ENCODE data around the gene MSL3B.

The MSL3B gene

DNA sequence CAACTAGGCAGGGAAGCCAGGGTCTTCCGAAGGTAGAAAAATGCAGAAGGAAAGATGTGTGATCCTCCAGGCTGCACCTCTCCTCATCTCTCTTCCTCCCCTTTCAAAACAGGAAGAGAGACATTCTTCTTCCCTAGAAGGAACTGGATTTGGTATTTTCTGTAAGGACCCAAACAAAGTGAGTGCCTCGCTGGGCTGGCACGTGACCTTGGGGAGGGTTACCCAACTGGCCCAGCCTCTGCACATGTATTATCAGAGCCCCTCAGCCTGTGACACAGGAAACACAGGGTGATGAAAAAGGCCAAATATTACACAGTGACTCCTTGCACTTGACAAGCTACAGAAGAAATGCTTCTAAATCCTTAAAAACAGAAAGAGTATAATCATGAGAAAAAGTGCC is 16.1 kb downstream of the MSL3B start:
- no peak for DNase-seq

DNA sequence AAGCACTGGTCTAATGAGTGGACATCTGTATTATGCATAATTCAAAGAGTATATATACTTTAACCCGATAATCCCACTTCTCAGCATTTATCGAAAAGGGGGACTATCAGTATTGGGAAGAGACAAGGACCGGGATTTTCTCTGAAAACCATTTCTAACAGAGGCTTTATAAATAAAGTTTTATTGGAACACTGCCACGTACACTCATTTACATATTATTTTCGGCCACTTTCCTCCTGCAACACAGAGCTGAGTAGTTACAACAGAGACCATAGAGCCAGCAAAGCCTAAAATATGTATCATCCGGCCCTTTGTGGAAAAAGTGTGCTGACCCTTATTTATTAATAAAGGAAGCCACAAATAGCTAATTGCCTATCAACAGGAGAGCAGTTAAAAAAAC is 17.0 kb downstream of the MSL3B start:
- no peak for DNase-seq

DNA sequence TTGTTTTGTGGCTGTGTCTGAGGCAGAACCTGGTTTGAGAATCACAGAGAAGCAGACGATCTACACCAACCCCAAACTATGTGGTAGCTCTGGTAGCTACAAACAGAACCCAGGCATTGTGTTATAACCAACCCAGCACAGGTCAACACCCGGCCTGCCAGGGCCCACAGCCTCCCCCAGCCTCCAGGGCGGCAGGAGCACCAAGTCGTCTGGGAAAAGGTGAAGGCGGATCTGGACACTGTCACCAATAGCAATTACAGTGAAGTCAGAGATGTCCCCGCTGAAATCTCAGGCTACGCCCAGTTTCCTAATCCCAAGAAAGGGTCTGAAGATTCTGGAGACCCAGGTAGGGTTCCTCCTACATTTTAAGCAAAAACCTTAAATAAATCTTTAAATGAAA is 17.4 kb downstream of the MSL3B start:
- no peak for DNase-seq

DNA sequence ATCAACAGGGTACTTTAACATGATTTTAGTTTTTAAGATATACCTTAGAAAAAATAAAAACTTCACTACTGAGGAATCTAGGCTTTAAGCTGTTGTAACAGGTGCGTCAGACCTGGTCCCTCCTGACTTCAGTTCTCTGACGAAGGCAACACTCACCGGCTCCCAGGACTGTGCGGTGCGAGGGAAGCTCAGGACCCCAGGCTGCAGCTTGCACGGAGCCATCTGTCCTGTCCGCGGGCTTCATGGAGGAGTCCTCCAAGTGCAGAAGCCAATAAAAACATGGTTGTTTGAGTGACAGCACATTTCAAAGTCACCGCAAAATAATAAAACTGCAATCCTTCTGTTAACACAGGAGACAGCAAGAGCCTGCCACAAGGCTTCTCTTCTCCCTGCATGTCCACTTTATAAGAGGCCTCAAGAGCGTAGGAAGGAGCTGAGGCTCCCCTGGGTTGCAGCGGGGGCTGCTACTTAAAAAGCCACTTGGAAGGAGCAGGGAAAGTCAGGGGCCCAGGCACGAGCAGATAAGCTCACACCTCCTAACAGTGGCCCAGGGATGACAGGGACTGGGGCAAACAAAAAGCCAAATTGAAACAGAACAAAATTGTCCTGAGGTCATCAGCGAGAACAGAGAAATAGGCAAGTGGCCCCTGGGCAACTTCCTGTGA is 18.4 kb downstream of the MSL3B start:
- no peak for DNase-seq

DNA sequence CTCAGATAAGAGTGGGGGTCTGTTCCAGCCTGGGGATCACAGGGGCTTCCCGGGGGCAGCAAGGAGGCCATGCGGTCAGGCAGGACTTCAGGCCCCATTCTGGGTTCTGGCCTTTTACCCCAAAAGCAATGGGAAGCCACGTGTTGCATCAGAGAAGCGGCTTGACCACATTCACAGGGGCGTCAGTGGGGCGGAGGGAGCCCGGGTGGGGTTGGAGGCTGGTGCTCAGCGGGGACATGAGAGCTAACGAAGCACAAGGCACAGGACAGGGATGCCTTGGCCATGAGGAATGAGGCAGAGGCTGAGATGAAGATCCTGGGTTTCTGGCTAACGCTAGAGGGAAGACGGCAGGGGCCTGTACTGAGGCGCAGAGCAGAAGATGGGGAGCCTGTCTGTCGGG is 19.9 kb downstream of the MSL3B start:
- DNase-seq = no peak

DNA sequence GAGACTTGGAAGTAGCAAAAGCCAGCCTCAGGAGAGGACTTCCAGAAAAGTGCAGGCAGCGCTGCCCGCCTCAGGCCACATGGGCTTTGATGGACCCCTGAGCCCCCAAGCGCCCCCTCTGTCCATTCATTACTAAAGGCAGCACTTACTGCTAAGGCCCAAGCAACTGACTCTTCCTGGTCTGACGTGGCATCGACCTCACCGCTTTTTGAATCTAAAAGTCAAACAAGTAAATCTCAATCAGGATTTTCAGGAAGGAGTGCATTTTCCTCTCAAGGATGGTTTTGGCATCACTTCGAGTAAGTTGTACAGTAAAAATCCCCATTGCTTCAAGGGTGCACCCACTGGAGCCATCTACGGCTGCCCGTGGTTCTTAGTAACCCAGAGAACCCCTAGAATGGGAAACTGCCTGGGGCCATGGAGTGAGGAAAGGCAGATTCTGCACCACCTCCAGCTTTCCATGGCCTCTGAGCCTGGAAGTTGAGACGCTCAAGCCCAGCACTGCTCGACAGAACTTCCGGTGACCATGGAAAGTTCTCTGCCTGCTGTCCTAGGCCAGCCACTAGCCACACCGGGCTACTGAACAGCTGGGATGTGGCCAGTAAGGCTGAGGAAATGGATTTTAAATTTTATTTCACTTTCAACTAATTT is 20.8 kb downstream of the MSL3B start:
- DNase-seq = no peak

DNA sequence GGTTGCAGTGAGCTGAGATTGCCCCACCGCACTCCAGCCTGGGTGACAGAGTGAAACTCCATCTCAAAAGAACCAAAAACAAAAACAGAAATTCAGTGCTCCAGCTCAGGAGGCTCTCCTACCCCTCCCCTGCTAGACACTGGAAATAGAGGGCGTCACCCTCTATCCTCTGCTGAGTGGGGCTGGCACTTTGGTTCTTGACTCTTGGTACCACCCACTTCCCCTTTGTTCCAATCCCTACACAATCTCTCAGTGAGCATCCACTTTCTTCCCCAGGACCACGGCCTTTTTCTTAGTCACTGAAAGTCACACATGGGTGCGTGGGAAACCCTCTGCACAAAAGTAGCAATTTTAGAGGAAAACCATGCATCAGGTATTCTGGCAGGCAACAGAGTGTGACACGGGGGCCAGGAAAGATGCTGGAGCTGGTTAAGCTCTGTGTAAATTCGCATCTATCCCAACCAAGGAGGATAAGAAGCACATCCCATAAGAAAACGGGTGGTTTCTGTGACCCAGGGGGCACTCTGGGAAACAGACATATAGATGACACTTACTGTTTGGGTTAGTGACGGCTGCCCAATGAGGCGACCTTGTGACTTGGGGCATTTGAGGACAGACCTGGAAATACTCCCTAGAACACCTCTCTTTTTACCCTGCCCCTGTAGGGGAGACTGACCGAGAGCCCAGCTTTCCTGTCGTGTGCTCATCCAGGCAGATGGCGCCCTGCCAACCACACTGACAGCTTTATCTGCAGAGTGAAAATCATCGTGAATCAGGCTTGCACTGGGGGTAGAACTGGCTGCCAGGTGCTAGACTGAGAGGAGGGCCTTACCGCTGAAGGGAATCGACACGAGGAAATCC is 21.6 kb downstream of the MSL3B start:
- DNase-seq = no peak

DNA sequence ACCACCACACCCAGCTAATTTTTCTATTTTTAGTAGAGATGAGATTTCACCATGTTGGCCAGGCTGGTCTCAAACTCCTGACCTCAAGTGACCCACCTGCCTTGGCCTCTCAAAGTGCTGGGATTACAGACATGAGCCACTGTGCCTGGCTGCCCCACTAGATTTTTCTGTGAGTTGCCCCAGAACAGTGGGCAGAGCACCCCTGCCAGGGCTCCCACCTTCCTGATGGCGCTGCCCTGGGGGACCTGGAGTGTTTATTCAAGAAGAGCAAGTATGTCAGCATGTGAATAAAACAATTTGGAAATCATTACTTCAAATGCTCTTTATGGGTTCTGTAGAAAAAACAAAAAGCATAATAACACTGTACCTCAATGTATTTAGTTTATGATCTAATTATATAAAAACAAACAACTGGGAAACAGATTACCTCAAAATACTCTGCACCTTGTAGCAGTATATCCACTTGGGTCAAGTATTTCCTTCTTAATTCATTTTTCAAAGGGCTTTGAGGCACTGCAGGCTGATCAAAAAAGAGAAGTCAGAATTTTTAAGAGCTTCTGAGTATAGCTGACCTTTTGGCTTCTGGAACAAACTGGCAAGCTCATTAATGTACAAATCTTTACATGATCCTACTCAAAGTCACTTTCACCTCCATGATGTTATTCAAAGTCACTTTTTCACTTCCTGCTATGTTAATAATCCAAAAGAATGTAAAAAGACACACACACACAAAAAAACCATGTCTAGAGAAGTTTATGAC is 22.7 kb downstream of the MSL3B start:
- no peak for DNase-seq

DNA sequence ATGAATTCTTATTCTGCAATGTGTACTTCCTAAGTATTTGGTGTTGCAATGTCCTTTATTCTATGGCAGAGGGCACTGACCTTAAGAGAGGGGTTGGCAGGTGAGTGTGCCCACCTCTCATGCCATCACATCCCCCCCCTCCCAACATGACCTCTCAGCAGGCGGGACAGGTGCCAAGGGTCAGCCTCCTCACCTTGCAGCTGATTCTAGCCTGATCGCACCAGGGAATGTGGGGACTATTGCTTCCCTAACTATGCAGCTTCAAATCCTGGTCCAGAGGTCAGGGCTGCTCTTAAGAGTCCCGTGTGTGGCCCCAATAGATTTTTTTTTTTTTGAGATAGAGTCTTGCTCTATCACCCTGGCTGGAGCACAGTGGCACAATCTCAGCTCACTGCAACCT is 23.4 kb downstream of the MSL3B start:
- no peak for DNase-seq

DNA sequence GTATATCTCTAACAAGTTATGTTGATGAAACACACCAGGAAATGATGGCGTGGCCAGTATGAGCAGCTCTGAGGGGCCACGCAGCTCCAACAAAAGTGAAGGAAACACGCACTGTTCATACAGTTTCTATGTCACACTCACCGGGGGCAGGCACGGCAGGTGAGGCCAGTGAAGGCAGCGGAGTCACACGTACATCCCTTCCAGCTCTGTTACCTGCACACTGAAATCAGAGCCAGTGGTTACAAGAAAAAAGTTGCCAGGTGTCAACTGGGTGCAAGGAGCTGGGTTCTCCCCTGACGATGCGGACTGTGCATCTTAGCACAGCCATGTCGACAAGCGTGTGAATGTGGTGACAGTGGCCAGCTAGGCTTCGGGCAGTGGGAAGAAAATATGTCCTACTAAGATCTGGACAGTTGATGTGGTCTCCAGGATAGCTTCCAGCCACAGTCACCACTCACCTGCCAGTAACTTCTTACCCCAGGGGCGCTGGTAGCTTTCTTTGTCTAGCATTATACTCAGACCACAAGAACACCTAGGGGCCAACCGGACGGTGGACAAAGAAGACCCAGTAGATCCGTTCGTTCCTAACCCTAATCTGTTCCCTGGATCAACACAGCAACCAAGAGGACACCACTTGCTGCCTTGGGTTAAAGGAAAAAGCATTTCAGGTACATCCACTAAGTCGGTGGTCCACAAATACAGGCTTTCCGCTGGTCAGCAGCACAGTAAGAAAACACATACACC is 23.9 kb downstream of the MSL3B start:
- DNase-seq = no peak

DNA sequence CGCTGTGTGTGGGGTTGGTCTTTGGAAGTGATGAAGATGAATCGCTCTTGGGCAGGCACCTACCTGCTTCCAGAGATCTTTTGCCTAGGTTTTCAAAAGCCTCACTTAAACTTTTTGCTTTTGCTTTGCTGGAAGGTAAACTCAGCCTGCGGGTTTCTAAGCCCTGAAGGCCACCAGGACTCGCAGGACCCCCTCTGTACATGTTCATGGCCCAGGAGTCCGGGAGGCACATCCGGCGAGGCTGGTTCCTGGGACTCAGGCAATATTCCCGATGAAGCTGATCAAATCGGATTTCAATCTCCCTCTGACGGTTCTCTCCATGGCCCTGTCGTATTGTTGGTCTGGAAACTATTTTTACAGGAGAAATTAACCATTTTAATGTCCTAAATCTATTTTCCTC is 27.0 kb downstream of the MSL3B start:
- DNase-seq = no peak

DNA sequence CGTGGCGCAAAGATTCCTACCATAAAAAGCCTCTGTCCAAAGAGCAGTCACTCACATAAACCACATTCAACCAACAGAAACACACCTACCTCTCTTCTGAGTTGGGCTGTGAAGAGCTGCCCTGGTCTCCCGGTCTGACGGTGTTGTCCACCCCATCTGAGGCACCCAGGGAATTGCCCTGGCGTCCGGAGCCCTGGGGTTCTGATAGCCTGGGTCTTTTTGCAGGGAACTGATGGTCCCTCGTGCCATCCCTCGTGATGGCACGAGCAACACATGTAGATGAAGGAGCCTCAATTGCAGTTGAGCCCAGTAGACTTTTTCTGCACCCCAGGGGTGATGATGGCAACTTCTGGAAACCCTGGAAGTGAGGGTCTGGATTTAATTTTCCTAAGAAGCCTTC is 27.7 kb downstream of the MSL3B start:
- DNase-seq = no peak

DNA sequence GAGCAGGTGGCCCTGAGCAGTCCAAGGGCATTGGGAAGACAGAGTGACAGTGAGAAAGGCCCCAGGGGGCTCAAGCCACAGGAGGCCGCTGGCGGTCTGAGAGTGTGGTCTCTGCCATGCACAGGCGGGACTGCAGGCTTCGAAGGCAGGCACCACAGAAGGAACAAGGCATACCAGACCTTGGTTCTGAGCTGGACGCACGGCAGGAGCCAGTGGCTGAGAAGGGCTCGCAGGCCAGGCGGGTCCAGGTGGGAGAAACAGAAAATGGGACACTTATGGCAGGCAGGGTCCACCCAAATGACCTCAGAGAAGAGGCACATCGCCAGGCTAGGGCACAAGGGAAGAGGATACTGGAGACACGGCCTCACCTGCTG is 28.8 kb downstream of the MSL3B start:
- DNase-seq = no peak

DNA sequence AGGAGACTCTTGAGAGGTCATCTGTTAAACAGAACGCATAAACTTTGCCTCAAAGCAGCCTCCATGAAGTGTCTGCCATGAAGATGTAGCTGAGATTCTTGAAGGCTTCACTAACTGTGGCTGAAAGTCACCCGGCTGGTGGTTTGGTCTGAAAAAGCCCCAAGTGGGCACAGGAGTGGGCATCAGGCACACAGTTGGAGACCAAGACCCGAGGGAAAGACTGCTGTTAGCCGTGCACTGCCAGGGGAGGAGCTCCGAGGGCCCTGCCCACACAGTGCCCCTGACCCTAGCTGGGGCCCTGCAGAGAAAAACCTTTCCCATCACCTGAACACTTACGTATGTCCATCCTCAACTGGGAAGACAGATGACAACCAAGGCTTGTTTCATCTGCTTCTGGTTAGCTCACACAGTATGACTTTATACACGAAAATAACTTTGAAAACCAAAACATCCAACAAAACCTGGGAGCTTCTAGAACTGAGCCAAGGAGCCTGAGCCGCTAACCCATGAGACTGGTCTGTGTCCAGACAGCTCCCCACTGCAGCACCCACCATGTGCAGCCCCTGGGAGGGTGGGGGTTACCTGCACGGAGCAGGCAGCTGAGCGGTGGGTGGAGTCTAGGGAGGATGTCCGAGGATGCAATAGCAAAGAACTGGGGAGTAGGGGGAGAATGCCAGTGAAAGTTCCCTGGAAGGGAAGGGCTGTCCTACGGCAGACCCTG is 29.3 kb downstream of the MSL3B start:
- DNase-seq = no peak

DNA sequence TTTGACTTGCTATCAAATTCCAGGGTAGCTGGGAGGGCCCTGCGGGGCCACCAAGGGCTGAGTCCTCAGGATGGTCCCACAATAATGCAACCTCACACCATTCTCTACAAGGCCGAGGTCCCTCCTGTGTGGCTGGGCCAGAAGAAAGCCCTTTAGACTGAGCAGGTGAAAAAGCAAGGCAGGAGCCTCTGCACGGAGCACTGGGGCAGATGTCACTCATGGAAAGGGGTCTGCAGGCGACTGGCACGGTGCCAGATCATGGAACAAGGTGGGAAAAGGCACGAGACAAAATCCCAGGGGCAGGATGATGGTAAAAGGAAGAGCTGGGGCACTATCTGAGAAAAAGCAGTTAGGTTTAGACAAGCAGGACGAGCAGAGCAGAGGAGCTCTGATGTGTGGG is 29.9 kb downstream of the MSL3B start:
- no peak for DNase-seq

DNA sequence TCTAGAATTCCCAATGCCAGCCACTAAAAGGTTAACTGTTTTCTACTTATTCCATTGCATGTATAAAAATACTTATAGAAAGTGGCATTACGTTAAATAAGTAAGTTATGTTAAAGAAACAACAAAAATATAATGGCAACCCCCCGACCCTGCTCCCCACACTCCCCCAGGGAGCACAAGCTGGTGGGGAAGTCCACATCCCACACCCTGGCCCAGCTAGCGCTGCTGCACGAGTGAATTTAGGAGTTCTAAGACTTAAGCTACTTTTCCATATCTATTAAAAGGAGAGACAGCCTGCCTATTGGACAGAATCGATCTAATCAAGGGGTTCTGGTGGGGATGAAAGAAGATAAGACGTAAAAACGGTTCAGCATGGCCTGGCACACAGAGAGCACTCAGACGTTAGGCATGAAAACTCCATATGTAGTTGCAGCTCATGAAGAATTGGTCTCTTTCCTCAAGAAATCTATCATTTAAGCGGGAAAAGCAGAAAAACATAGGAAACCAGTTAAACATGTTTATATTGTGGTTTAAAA is 30.4 kb downstream of the MSL3B start:
- DNase-seq = no peak

DNA sequence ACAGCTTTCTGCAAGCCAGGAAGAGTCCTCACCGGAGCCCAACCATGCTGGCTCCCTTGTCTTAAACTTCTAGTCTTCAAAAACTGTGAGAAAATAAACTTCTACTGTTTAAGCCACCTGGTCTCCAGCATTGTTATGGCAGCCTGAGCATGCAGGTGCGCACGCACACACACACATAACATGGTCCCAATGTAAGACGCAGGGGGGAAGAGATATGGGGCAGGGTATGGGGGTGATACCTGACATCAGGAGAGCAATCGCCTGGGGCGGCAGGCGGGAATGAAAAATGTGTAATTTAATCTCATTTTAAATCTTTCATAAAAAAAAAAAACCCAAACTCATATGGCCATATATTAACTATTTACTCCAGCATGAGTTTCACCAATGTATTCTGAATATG is 31.8 kb downstream of the MSL3B start:
- DNase-seq = no peak

DNA sequence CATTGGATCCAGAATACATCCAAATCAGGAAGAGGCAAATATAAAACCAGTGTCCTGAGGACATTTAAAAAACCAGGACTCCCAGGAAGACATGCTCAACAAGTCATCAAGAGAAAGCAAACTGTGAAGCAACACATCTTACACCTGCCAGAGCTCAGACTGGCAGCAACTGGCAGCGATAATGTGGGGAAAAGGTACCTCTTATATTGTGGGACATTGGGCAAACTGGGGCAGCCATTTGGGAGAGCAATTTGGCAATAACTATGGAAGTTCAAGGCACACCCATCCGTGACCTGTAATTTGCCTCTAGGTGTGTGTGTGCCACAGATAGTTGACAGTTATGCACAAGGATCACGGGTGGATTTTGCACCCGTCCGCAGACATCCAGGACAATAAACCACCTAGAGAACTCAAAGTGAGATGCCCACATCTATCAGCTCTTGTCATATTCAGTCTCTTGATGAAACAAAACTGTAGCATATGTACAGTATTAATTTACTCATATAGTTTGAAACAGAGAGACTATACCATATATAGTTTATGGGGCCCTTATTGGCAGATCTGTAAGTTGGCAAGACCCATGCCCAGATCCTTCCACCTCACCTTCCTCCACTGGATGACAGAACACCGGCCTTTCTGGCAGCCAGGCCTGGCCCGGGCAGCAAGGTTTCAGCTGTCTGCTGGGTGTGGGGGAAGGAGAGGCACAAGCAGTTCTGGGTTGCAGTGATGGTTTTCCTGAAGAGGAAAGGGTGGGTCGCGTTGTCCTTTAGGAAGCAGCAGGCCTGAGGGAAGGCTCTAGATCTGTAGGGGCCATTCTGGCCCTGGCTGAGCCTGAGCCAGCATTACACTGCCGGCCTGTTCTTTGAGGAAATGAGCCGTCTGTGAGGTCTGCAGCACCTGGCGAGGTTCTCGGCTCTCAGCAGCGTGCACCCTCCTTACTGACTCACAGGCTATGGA is 32.7 kb downstream of the MSL3B start:
- no peak for DNase-seq

DNA sequence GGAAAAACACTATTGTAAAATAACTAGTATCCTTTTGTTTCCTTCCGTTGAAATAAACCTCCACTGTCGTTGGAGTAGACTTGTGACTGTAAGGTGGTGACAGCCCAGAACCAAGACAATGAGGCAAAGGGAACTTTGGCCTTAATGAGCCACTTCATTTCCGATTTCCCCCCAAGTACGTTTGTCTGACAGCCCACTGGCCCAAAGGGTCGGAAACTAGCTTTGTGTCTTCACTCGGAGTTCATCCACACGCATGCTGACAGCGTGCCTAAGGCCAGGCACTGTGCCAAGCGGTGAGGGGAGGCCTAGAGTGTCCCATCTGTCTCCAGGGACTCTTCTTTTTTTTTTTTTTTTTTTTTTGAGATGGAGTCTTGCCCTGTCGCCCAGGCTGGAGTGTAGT is 34.8 kb downstream of the MSL3B start:
- no peak for DNase-seq

DNA sequence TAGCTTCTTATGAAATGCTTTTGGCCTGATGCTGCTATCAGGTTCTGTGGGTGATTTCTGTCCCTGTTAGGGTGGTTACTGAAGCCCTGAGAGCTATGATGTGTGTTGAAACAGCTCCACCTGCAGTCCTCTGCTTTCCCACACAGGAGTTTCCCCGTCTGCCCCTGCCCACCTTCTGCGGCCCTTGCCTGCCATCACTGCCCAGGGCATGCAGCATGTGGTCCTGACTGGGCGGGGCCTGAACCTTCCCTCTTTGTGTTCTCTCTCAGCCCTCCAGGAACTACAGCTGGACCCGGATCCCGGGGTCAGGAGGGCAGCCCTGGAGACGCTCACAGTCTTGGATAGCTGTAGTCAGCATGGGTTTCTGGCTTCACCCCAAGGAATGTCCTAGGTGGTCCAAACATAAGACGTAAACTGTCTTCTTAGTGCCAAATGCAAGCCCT is 35.3 kb downstream of the MSL3B start:
- DNase-seq = no peak

All from activated CD4-positive, alpha-beta T cell treated with anti-CD3 and anti-CD28 coated beads, Interleukin-10, Interleukin-2, amounts not matched to agents 100 ng/mL and 50 ng/mL, durations not matched to agents 16 hours and 8 hours (primary cell).